M059J (cell line): Measurements from ENCODE around the gene OR8B3. TPM values are rescaled to one million over a fixed set of nuclear protein-coding genes. Genes with fewer than 3 reads are reported as not detected.

Experiments
- DNase-seq: peaks from one replicate; pipeline ENCODE4 v3.0.0-alpha.2; 2012; ENCODE audit warnings: low read depth
- total RNA-seq: library from RNA; depleted of rRNA; stranded (reverse); fragments of >200 nt; shearing (Covaris generic); gene quantifications from 2 replicates; pipeline ENCODE4 v1.2.3, GENCODE V29; 2014; rRNA removed

Gene OR8B3
- total RNA-seq, 1 experiment from 2014 or later = not detected

DNA sequence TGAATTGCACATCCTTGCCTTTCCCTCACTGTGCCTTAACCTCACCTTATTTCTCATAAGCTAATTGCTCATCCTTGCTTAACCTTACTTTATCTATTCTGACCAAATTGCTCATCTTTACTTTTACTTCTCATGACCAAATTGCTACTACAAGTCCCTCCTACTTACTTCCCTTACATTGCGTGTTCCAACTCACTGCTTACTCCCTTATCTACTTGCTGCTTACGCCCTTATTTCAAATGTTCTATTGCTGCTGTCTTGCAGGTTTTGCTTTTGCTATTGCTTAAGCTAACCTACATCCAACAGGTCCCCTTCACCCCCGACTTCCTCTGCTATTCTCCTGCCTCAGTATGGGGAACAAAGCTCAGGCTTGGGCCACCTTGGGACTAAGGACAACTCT, 22.5 kb downstream of the OR8B3 start:
- no peak for DNase-seq

DNA sequence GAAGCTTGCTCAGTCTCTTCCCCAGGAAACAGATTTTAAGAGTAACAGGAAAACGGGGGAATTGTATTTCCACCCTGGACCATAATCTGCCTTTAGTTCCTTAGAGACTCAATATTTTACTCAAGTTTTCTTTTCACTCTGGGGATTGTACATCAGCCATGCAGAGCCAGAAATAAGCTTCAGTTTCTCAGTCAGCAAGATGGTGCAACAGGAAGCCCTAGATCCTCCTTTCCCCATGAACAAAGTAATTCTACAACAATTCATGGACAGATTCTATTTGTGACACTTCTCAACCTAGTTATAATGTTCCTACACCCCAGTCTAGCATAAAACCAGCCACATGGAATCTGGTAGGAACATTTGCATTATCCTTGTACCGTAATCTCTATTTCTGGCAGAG, 39.3 kb downstream of the OR8B3 start:
- DNase-seq = no peak

DNA sequence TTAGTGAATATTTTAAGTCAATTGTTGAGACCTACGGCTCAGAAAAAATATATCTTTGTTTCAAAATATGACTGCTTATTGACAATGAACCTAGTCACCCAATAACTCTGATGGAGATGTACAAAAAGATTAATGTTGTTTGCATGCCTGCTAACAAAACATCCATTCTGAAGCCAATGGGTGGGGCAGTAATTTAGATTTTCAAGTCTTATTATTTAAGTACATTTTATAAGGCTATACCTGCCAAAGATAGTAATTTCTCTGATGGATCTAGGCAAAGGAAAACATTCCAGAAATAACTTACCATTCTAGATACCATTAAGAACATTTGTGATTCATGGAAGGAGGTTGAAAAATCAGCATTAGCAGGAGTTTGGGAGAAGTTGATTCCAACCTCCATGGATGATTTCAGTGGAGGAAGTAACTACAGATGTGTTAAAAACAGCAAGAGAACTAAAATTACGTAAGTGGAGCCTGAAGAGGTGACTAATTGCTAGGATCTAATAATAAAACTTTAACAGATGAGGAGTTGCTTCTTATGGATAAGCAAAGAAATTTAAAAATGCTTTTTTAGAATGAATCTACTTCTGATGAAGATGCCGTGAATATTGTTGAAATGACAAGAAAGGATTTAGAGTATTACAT, 52.4 kb downstream of the OR8B3 start:
- no peak for DNase-seq

Other genes with a start within 250 kb of the OR8B3 start
- not detected in 2 replicates for gene OR10D3, start 215.7 kb downstream of the OR8B3 start, total RNA-seq
- gene OR8G1, start 157.9 kb downstream of the OR8B3 start, total RNA-seq = not detected in 2 replicates
- gene OR8G5, start 142.6 kb downstream of the OR8B3 start, total RNA-seq = not detected in 2 replicates
- gene OR8D1, start 85.1 kb downstream of the OR8B3 start, total RNA-seq = not detected in 2 replicates
- not detected in 2 replicates for gene OR8D2, start 78.8 kb downstream of the OR8B3 start, total RNA-seq
- not detected in 2 replicates for gene OR8B2, start 14.5 kb downstream of the OR8B3 start, total RNA-seq
- not detected in 2 replicates for gene OR8B4, start 25.8 kb upstream of the OR8B3 start, total RNA-seq
- not detected in 2 replicates for gene OR8B8, start 46.7 kb upstream of the OR8B3 start, total RNA-seq
- gene OR8B12, start 144.6 kb upstream of the OR8B3 start, total RNA-seq = not detected in 2 replicates
- not detected in 2 replicates for gene OR8A1, start 171.0 kb upstream of the OR8B3 start, total RNA-seq
- not detected in 2 replicates for gene PANX3, start 212.4 kb upstream of the OR8B3 start, total RNA-seq
- 16.6 and 26.9 TPM in 2 replicates for gene TBRG1, start 223.8 kb upstream of the OR8B3 start, total RNA-seq